GM12801 (cell line): ENCODE data around the gene CRELD1.

Source experiments
- CTCF ChIP-seq: IDR thresholded peaks from one replicate; pipeline ENCODE4 v1.5.1; 2011; ENCODE audit warnings: control low read depth; ENCODE audit not compliant: insufficient read length; ENCODE audit errors: extremely low read depth

CRELD1 gene

GRCh38 chr3:9949115-9949514 lies 15.5 kb downstream of the CRELD1 start:
- no peak for TF ChIP-seq CTCF

- no peak for TF ChIP-seq CTCF
These were observed 16.0 kb downstream of the CRELD1 start for GRCh38 chr3:9949626-9950025.

GRCh38 chr3:9951126-9951525 lies 17.5 kb downstream of the CRELD1 start:
- no peak for TF ChIP-seq CTCF

- TF ChIP-seq CTCF: no peak
These were observed 17.9 kb downstream of the CRELD1 start for GRCh38 chr3:9951598-9951961.

GRCh38 chr3:9951962-9952805 lies 18.6 kb downstream of the CRELD1 start, which contains the start of gene PRRT3:
Gene PRRT3, minus strand, starts transcription at chr3:9952408. Its CDS starts 2,293 bp downstream, at chr3:9950115.
- no peak for TF ChIP-seq CTCF

- TF ChIP-seq CTCF: no peak
These were observed 21.5 kb downstream of the CRELD1 start for GRCh38 chr3:9955067-9955502.

GRCh38 chr3:9955611-9956352 lies 22.1 kb downstream of the CRELD1 start:
- no peak for TF ChIP-seq CTCF
